GM21619 (cell line): ENCODE measurements around the gene DENND1A.
"Not testable (repeated sequence)": the region's sequence is repeated elsewhere in the genome, so short reads cannot be mapped to it uniquely, and the experiment has no call there.

Experiments used
- ATAC-seq: cut with Tn5 transposase; IDR thresholded peaks from one replicate; pipeline ENCODE4 v1.9.1; 2021; ENCODE audit not compliant: unreplicated experiment

The DENND1A gene

GRCh38 chr9:123929870-123930831 lies at the start of gene DENND1A:
DENND1A (minus strand) TSS chr9:123930126; CDS start chr9:123929905, 221 bp downstream.
- peak; percentile 66 for ATAC-seq

GRCh38 chr9:123978981-123979380 lies 49.1 kb upstream of the DENND1A start:
- no peak for ATAC-seq

- not testable (repeated sequence) for ATAC-seq
Measured at GRCh38 chr9:123976579-123976978, 46.7 kb upstream of the DENND1A start.

- no peak for ATAC-seq
Measured at GRCh38 chr9:123975871-123976270, 45.9 kb upstream of the DENND1A start.

- no peak for ATAC-seq
Measured at GRCh38 chr9:123974471-123974870, 44.5 kb upstream of the DENND1A start.

- no peak for ATAC-seq
Measured at GRCh38 chr9:123973590-123974223, 43.8 kb upstream of the DENND1A start.

- no peak for ATAC-seq
Measured at GRCh38 chr9:123972618-123973017, 42.7 kb upstream of the DENND1A start.

GRCh38 chr9:123967323-123967722 lies 37.4 kb upstream of the DENND1A start:
- ATAC-seq = no peak

- no peak for ATAC-seq
Measured at GRCh38 chr9:123965801-123966686, 36.1 kb upstream of the DENND1A start.

- ATAC-seq = no peak
Measured at GRCh38 chr9:123964761-123965160, 34.8 kb upstream of the DENND1A start.

GRCh38 chr9:123960965-123961364 lies 31.0 kb upstream of the DENND1A start:
- ATAC-seq = no peak

GRCh38 chr9:123960366-123960765 lies 30.4 kb upstream of the DENND1A start:
- ATAC-seq = no peak

- ATAC-seq = no peak
Measured at GRCh38 chr9:123959787-123960186, 29.9 kb upstream of the DENND1A start.

GRCh38 chr9:123957731-123958130 lies 27.8 kb upstream of the DENND1A start:
- ATAC-seq = no peak

GRCh38 chr9:123957168-123957721 lies 27.3 kb upstream of the DENND1A start:
- no peak for ATAC-seq

- no peak for ATAC-seq
Measured at GRCh38 chr9:123955637-123956036, 25.7 kb upstream of the DENND1A start.

- no peak for ATAC-seq
Measured at GRCh38 chr9:123954518-123955280, 24.8 kb upstream of the DENND1A start.

GRCh38 chr9:123952641-123953495 lies 22.9 kb upstream of the DENND1A start:
- no peak for ATAC-seq

- no peak for ATAC-seq
Measured at GRCh38 chr9:123948286-123948685, 18.4 kb upstream of the DENND1A start.
